Measurements from ENCODE around the gene SLC17A7.
"Not testable (repeated sequence)": the region's sequence is repeated elsewhere in the genome, so short reads cannot be mapped to it uniquely, and the experiment has no call there.

Gene SLC17A7

DNA sequence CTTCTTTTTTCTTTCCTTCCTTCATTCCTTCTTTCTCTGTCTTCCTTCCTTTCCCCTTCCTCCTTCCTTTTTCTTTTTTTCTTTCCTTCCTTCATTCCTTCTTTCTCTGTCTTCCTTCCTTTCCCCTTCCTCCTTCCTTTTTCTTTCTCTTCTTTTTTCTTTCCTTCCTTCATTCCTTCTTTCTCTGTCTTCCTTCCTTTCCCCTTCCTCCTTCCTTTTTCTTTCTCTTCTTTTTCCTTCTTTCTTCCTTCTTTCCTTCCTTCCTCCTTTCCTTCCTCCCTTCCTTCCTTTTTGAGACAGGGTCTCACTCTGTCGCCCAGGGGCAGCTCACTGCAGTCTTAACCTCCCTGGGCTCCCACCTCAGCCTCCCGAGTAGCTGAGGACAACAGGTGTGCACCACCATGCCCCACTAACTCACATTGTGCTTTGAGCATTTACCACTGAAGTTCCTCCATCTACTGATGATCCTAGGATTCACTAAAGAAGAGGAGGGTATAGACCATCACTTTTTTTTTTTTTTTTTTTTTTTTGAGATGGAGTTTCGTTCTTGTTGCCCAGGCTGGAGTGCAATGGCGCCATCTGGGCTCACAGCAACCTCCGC, 2.9 kb upstream of the SLC17A7 start:
- DNase-seq (ENCODE audit: low spot score) = not testable (repeated sequence)

- DNase-seq (ENCODE audit: low spot score) = peak; percentile 89
These were observed 2.2 kb upstream of the SLC17A7 start for GRCh38 chr19:49443366-49444099.

- peak; percentile 74 for DNase-seq (ENCODE audit: low spot score)
These were observed 1.5 kb upstream of the SLC17A7 start for GRCh38 chr19:49442771-49443365.

- no peak for DNase-seq (ENCODE audit: low spot score)
These were observed 1.0 kb upstream of the SLC17A7 start for GRCh38 chr19:49442354-49442753.

- no peak for DNase-seq (ENCODE audit: low spot score)
These were observed 628 bp upstream of the SLC17A7 start for GRCh38 chr19:49441960-49442350.

DNA sequence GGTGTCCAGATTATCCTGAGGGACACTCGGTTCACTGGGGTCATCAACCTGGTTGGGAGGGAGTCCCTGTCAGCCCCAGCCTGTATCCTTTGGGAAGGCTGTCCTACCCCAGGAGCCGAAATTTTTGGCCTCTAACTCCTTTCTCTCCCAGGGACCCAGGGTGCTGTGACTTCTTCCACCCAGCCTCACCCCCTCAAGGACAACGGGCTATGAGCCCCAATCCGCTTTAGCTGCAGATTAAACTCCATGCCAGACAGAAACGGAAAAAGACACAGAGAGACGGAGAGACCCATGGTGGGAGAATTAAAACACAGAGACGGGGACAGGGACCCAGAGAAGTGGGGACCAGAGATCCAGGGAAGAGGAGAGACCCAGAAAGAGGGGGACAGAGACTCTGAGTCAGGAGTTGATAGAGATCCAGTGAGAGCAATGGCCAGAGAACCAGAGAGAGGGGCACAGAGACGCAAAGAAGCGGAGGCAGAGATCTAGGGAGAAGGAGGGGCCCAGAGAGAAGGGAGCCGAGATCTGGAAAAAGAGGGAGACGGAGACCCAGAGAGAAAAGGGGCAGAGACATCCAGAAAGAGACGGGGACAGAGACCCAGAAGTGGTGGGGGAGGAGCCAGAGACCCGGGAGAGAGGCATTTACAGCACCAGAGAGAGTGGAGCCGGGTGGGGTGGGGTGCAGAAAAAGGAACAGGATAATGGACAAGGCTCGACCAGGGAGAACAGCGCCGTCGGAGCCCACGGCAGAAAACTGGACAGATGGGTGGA, 703 bp downstream of the SLC17A7 start:
- DNase-seq (ENCODE audit: low spot score) = no peak

GRCh38 chr19:49439836-49440235, 1.5 kb downstream of the SLC17A7 start:
- DNase-seq (ENCODE audit: low spot score) = no peak

- DNase-seq (ENCODE audit: low spot score) = no peak
These were observed 3.1 kb downstream of the SLC17A7 start for GRCh38 chr19:49438261-49438660.

GRCh38 chr19:49437231-49437630, 4.1 kb downstream of the SLC17A7 start:
- no peak for DNase-seq (ENCODE audit: low spot score)

GRCh38 chr19:49436381-49437017, 4.8 kb downstream of the SLC17A7 start:
- no peak for DNase-seq (ENCODE audit: low spot score)

- no peak for DNase-seq (ENCODE audit: low spot score)
These were observed 5.7 kb downstream of the SLC17A7 start for GRCh38 chr19:49435670-49436069.

GRCh38 chr19:49434907-49435583, 6.3 kb downstream of the SLC17A7 start:
- DNase-seq (ENCODE audit: low spot score) = no peak

- DNase-seq (ENCODE audit: low spot score) = no peak
These were observed 8.0 kb downstream of the SLC17A7 start for GRCh38 chr19:49433240-49433901.

- no peak for DNase-seq (ENCODE audit: low spot score)
These were observed 8.9 kb downstream of the SLC17A7 start for GRCh38 chr19:49432141-49433073.

DNA sequence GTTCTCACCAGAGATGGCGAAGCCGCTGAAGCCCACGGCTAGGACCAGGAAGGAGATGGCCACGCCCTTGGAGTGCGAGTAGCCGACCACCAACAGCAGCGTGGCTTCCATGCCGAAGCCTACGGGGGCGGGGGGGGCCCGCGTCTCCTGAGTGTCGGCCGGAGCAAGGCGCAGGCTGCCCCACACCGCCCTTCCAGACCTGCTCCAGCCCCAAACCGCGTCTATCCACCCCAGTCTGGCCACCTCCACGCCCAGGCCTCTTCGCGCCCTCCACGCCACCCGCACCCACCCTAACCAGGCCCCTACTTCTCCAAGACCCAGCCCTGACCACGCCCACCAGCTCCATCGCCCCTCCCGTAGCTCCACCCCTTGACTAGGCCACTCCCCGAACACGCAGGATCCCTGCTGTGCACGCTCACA, 10.0 kb downstream of the SLC17A7 start:
- DNase-seq (ENCODE audit: low spot score) = no peak

GRCh38 chr19:49430678-49431329, 10.5 kb downstream of the SLC17A7 start:
- no peak for DNase-seq (ENCODE audit: low spot score)

DNA sequence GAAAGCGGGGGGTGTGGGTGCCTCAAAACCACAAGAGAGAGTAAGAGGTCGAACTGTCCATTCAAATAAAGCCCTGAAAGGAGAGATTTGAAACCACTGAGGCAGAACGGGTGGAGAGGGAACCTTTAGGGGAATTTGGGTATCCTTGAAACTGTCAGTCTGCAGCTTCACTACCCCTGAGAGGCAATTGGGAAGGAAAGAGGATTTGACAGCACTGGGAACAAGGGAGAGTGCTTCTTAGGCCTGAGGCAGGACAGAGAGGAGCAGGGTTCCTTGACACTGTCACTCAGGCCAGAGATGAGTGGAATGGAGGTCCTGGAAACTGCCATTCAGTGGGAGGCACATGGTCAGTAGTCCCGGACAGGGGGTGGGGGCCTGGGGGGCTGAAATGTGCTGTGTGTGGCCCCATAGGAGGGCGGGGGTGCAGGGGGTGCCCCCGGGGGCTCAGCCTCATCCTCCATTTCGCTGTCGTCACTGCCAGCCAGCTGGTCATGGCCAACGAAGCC, 11.1 kb downstream of the SLC17A7 start:
- DNase-seq (ENCODE audit: low spot score) = no peak

DNA sequence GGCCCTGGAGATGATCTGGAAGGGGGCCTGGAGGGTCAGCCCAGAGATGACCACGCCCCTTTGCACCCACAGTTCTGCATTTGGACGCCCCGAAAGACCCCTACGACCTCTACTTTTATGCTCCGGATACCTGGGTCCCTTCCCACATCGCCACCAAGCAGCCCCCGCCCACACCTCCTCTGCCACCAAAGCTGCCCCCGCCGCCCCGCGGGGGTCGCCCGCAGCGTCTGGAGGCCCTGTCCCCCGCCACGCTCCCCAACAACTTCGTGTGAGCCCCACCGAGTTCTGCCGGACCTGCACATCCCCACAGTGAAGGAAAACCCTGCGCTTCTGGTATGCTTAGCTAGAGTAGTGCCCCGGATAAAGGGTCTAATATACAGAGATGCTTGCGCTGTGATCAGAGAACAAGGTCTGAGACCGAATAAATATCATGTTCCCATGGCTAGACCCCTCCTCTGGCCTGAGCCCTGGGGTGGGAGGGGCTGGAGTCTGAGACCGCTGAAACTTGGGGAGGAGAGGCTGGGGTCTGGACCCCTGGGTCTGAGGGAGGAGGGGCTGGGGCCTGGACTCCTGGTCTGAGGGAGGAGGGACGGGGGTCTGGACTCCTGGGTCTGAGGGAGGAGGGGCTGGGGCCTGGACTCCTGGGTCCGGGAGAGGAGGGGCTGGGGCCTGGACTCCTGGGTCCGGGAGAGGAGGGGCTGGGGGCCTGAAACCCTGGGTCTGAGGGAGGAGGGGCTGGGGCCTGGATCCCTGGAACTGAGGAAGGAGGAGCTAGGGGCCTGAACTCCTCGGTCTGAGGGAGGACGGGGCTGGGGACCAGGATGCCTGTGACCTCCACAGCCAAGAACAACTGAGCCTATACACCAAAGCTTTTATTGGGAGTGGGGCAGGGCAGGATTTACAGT, 12.5 kb downstream of the SLC17A7 start:
- DNase-seq (ENCODE audit: low spot score) = no peak
